Astrocyte of the spinal cord (primary cell): ENCODE measurements around the gene KRABD2.
"Not testable (repeated sequence)": the region's sequence is repeated elsewhere in the genome, so short reads cannot be mapped to it uniquely, and the experiment has no call there.

Experiments used
- DNase-seq: peaks from one replicate; pipeline ENCODE4 v3.0.0; 2011; ENCODE audit warnings: low read depth, low spot score
- H3K4me3 ChIP-seq: 2 replicates; pipeline ENCODE4 v1.5.1; 2011; ENCODE audit warnings: low read depth, mild to moderate bottlenecking, low read length, moderate library complexity
- CTCF ChIP-seq: IDR thresholded peaks from 2 replicates; pipeline ENCODE4 v1.5.1; 2012; ENCODE audit warnings: low read depth, mild to moderate bottlenecking, low read length, inconsistent platforms
- in situ Hi-C: cut with HindIII; loops from 2 replicates; pipeline ENCODE4 v1.10.0; 2017; ENCODE audit warnings: low sequenced_read_pairs

Gene KRABD2

DNA sequence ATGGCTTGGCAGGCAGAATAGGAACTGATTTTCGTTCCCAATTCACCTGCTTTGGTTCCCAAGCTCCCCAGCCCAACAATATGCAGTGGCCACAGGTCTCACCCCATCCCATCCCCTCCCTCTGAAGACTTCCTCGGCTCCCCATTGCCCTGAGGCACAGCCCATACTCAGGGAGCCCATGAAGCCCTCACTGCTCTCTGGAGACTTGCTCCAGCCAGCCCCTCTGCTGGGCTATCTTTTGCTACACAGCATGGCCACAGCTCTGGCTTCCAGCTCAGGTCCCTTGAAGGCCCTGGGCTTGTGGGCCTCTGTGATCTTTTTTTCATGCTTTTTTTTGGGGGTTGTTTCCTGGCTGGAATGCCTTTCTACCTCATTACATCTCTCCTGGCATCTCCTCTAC, 29.7 kb upstream of the KRABD2 start:
- H3K4me3 ChIP-seq: no peak overlapping the region
- TF ChIP-seq CTCF: no peak
- in situ Hi-C loops: no loop called here
- DNase-seq: no peak

GRCh38 chr17:8405499-8406016, 29.1 kb upstream of the KRABD2 start:
- TF ChIP-seq CTCF: no peak
- DNase-seq: no peak
- in situ Hi-C loops: no loop called here
- H3K4me3 ChIP-seq: no peak overlapping the region

DNA sequence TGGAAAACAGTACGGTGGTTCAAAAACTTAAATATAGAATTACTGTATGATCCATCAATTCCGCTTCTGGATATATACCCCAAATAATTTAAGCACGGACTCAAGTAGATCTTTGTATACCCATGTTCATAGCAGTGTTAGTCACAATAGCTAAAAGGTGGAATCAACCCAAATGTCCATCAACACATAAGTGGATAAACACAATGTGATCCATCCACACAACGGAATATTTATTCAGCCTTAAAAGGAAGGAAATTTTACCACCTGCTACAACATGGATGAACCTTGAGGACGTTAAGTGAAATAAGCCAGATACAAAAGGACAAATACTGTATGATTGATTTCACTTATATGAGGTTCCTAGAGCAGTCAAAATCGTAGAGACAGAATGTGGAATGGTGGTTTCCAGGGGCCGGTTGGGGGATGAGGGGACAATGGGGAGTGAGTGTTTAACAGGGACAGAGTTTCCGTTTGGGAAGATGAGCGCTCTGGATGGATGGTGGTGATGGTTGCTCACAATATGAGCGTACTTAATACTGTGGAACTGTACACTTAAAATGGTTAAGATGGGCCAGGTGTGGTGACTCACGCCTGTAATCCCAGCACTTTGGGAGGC, 26.5 kb upstream of the KRABD2 start:
- H3K4me3 ChIP-seq: no peak overlapping the region

GRCh38 chr17:8401107-8401506, 24.6 kb upstream of the KRABD2 start:
- in situ Hi-C loops: no loop called here
- no peak for TF ChIP-seq CTCF
- DNase-seq: no peak
- no peak overlapping the region for H3K4me3 ChIP-seq

More for the DNA sequence above, 26.5 kb upstream of the KRABD2 start:
- no peak for DNase-seq
- TF ChIP-seq CTCF: no peak
- in situ Hi-C loops: no loop called here

DNA sequence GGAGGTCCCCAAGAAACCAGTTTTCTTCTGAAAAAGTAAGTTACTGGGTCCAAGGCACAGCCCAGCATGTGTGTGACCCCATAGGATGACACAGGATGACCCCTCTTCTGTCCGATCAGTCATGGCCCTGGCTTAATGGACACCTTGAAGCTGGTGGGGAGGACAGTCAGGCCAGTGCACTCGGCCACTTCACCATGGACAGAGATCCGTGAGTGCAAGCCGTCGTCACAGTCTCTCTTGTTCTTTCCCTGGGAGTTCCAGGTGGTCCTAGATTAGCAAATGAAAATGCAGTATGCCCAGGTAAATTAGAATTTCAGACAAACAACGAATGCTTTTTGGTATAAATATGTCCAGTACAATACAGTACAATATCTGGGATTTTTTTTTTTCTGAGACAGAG, 22.5 kb upstream of the KRABD2 start:
- no peak for TF ChIP-seq CTCF
- DNase-seq: no peak
- in situ Hi-C loops: no loop called here
- no peak overlapping the region for H3K4me3 ChIP-seq

DNA sequence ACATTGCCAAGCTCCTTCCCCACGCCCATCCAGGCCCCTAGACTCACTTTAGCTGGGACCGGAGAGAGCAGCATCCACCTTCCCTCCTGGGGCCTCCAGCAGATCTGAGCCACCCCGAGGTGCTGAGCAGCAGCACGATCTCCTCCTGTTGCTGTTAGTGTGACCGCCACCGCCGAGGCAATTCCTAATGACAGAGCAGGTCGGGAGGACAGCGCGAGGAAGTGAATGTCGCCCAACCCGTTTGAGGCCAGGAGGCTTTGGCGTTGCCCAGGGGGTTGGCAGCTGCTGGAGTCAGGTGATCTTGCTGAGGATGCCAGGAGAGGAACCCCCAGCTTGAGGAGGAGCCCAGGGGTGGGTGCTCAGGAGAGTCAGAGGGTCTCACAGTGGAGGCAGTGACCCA, 21.1 kb upstream of the KRABD2 start, which contains the start of gene RNF222:
TSS of gene RNF222 (minus strand) at position 192 of the 400 bp plus-strand sequence. CDS start 4,366 bp downstream, outside the sequence.
- TF ChIP-seq CTCF: no peak
- H3K4me3 ChIP-seq: no peak within 1 kb of the TSS
- no peak for DNase-seq
- in situ Hi-C loops: no loop called here

- H3K4me3 ChIP-seq, in situ Hi-C loops, DNase-seq: not testable (repeated sequence)
These were observed 18.0 kb upstream of the KRABD2 start for GRCh38 chr17:8394497-8394896.
